ENCODE data around the gene PPP6R1.

DNA sequence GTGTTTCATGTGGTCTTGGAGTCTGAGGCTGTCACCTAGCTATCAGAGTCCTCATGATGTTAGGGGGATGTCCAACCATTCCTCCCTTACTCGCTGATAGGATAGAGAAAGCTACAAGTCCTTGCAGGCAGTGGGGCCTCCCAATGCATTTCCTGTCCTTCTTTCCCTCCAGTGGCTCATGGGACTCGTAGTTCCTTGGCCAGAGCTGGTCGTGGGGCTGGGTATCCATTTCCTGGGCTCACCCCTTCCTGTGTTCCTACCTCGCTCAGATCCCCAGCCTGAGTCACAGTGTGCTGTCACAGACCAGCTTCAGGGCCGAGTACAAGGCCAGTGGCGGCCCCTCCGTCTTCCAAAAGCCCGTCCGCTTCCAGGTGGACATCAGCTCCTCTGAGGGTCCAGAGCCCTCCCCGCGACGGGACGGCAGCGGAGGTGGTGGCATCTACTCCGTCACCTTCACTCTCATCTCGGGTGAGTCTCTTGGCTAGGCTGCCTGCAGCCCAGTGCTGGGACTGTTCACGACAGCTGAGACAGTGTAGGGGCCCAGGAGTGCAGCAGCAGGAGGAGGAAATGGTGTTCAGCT is 47.3 kb upstream of the PPP6R1 start:
- TF ChIP-seq, protein P1, sequence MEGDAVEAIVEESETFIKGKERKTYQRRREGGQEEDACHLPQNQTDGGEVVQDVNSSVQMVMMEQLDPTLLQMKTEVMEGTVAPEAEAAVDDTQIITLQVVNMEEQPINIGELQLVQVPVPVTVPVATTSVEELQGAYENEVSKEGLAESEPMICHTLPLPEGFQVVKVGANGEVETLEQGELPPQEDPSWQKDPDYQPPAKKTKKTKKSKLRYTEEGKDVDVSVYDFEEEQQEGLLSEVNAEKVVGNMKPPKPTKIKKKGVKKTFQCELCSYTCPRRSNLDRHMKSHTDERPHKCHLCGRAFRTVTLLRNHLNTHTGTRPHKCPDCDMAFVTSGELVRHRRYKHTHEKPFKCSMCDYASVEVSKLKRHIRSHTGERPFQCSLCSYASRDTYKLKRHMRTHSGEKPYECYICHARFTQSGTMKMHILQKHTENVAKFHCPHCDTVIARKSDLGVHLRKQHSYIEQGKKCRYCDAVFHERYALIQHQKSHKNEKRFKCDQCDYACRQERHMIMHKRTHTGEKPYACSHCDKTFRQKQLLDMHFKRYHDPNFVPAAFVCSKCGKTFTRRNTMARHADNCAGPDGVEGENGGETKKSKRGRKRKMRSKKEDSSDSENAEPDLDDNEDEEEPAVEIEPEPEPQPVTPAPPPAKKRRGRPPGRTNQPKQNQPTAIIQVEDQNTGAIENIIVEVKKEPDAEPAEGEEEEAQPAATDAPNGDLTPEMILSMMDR (conservative IDR thresholded peaks at IDR 0.05; ENCODE audit: low read length), result no peak
- TF ChIP-seq EZH2phosphoT487 (IDR thresholded peaks at IDR 0.05; ENCODE audit: borderline replicate concordance, low read depth, low read length), result no peak

Data from OCI-LY7 (cell line).